Liver (tissue), 3 donors: ENCODE data around the gene KLHL34.

ENCODE experiments used
- JUND ChIP-seq, 2 donors: IDR thresholded peaks; 2 replicates each; pipeline ENCODE4 v1.6.1; 2016; ENCODE audit warnings: antibody characterized with exemption in 2 of 2
- NR2F2 ChIP-seq: IDR thresholded peaks from 2 replicates; pipeline ENCODE4 v1.6.1; 2016; ENCODE audit warnings: antibody characterized with exemption
- RAD21 ChIP-seq, 2 donors: IDR thresholded peaks; 2 replicates each; pipeline ENCODE4 v1.6.1; 2016; ENCODE audit warnings: antibody characterized with exemption in 2 of 2, mild to moderate bottlenecking in 2 of 2
- SP1 ChIP-seq: IDR thresholded peaks from 2 replicates; pipeline ENCODE4 v1.6.1; 2018; ENCODE audit warnings: antibody characterized with exemption, mild to moderate bottlenecking
- TAF1 ChIP-seq: conservative IDR thresholded peaks from 2 replicates; pipeline ENCODE4 v1.6.1; 2016; ENCODE audit warnings: antibody characterized with exemption, mild to moderate bottlenecking
- YY1 ChIP-seq: IDR thresholded peaks from 2 replicates; pipeline ENCODE4 v1.6.1; 2016; ENCODE audit warnings: antibody characterized with exemption, mild to moderate bottlenecking
- TF ChIP-seq, protein P1 (sequence below): IDR thresholded peaks from 2 replicates; pipeline ENCODE4 v1.6.1; 2016; ENCODE audit warnings: antibody characterized with exemption, mild to moderate bottlenecking
- TF ChIP-seq, protein P2 (sequence below): fragments of 150-350 bp; IDR thresholded peaks from 2 replicates; pipeline ENCODE4 v1.5.1; 2017; ENCODE audit warnings: improper control_type of control experiment, low read depth, low read length; ENCODE audit not compliant: missing input control
- TF ChIP-seq, protein P3 (sequence below): IDR thresholded peaks from 2 replicates; pipeline ENCODE4 v1.6.1; 2016; ENCODE audit warnings: antibody characterized with exemption
- donor health status: healthy.
- donor health status: healthy.

DNA sequence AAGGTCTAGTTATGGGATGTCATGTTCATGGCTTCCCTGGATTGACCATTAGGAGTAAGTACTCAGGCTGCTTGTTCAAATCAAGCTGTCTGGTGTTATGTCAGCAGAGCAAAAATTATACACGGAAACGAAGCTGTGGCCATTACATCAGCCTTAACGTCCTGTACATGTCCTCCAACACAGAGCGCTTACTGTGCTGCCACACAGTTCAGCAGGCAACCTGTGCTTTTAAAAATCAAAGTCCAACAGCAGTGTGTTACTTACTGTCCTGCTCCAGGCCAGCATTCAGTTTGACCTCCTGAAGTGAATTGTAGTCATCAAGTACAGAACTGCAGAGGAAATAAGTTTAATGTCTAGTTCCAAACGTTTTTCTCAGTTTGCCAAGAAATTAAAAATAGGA is 46.0 kb downstream of the KLHL34 start:
- TF ChIP-seq, protein P1, sequence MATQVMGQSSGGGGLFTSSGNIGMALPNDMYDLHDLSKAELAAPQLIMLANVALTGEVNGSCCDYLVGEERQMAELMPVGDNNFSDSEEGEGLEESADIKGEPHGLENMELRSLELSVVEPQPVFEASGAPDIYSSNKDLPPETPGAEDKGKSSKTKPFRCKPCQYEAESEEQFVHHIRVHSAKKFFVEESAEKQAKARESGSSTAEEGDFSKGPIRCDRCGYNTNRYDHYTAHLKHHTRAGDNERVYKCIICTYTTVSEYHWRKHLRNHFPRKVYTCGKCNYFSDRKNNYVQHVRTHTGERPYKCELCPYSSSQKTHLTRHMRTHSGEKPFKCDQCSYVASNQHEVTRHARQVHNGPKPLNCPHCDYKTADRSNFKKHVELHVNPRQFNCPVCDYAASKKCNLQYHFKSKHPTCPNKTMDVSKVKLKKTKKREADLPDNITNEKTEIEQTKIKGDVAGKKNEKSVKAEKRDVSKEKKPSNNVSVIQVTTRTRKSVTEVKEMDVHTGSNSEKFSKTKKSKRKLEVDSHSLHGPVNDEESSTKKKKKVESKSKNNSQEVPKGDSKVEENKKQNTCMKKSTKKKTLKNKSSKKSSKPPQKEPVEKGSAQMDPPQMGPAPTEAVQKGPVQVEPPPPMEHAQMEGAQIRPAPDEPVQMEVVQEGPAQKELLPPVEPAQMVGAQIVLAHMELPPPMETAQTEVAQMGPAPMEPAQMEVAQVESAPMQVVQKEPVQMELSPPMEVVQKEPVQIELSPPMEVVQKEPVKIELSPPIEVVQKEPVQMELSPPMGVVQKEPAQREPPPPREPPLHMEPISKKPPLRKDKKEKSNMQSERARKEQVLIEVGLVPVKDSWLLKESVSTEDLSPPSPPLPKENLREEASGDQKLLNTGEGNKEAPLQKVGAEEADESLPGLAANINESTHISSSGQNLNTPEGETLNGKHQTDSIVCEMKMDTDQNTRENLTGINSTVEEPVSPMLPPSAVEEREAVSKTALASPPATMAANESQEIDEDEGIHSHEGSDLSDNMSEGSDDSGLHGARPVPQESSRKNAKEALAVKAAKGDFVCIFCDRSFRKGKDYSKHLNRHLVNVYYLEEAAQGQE: no peak
- TF ChIP-seq, protein P2, sequence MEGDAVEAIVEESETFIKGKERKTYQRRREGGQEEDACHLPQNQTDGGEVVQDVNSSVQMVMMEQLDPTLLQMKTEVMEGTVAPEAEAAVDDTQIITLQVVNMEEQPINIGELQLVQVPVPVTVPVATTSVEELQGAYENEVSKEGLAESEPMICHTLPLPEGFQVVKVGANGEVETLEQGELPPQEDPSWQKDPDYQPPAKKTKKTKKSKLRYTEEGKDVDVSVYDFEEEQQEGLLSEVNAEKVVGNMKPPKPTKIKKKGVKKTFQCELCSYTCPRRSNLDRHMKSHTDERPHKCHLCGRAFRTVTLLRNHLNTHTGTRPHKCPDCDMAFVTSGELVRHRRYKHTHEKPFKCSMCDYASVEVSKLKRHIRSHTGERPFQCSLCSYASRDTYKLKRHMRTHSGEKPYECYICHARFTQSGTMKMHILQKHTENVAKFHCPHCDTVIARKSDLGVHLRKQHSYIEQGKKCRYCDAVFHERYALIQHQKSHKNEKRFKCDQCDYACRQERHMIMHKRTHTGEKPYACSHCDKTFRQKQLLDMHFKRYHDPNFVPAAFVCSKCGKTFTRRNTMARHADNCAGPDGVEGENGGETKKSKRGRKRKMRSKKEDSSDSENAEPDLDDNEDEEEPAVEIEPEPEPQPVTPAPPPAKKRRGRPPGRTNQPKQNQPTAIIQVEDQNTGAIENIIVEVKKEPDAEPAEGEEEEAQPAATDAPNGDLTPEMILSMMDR: no peak
- TF ChIP-seq TAF1: no peak
- no peak for TF ChIP-seq RAD21 (IDR thresholded peaks at IDR 0.05)
- TF ChIP-seq SP1: no peak
- no peak for TF ChIP-seq JUND (IDR thresholded peaks at IDR 0.05)
- TF ChIP-seq NR2F2: no peak
- TF ChIP-seq, protein P3, sequence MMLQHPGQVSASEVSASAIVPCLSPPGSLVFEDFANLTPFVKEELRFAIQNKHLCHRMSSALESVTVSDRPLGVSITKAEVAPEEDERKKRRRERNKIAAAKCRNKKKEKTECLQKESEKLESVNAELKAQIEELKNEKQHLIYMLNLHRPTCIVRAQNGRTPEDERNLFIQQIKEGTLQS: no peak
- TF ChIP-seq YY1: no peak
